Coronary artery (tissue), 2 donors: ENCODE measurements around the gene PUM2.

ENCODE experiments used
- DNase-seq: peaks from one replicate; pipeline ENCODE4 v3.0.0-alpha.2; 2017; ENCODE audit warnings: low spot score
- H3K27ac ChIP-seq, 2 donors: fragments of 200-600 bp; sonication (generic); one replicate each; pipeline ENCODE4 v1.5.1; 2016 to 2019
- H3K4me3 ChIP-seq: fragments of 200-600 bp; sonication (generic); 2 replicates; pipeline ENCODE4 v1.5.1; 2016; ENCODE audit warnings: mild to moderate bottlenecking, moderate library complexity
- TF ChIP-seq, protein P1 (sequence below): fragments of 200-600 bp; sonication (generic); IDR thresholded peaks from one replicate; pipeline ENCODE4 v1.5.1; 2019; ENCODE audit warnings: antibody characterized with exemption

Gene PUM2

DNA sequence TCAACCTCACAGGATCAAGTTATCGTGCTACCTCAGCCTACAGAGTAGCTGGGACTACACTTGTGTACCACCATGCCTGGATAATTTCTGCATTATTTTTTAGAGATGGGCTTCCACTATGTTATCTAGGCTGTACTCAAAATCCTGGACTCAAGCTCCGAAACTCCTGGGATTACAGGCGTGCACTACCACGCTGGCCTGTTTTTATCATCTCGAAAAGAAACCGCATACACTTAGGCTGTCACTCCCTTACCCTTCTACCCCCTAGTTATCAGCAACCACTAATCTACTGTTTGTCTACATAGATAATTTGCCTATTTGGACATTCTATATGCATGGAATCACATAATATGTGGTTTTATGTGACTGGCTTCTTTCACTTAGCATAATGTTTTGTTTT lies 8.5 kb upstream of the PUM2 start:
- TF ChIP-seq, protein P1, sequence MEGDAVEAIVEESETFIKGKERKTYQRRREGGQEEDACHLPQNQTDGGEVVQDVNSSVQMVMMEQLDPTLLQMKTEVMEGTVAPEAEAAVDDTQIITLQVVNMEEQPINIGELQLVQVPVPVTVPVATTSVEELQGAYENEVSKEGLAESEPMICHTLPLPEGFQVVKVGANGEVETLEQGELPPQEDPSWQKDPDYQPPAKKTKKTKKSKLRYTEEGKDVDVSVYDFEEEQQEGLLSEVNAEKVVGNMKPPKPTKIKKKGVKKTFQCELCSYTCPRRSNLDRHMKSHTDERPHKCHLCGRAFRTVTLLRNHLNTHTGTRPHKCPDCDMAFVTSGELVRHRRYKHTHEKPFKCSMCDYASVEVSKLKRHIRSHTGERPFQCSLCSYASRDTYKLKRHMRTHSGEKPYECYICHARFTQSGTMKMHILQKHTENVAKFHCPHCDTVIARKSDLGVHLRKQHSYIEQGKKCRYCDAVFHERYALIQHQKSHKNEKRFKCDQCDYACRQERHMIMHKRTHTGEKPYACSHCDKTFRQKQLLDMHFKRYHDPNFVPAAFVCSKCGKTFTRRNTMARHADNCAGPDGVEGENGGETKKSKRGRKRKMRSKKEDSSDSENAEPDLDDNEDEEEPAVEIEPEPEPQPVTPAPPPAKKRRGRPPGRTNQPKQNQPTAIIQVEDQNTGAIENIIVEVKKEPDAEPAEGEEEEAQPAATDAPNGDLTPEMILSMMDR: no peak
- Histone ChIP-seq H3K27ac (no peak overlapping the region), H3K4me3 (no peak overlapping the region)
- no peak for DNase-seq

DNA sequence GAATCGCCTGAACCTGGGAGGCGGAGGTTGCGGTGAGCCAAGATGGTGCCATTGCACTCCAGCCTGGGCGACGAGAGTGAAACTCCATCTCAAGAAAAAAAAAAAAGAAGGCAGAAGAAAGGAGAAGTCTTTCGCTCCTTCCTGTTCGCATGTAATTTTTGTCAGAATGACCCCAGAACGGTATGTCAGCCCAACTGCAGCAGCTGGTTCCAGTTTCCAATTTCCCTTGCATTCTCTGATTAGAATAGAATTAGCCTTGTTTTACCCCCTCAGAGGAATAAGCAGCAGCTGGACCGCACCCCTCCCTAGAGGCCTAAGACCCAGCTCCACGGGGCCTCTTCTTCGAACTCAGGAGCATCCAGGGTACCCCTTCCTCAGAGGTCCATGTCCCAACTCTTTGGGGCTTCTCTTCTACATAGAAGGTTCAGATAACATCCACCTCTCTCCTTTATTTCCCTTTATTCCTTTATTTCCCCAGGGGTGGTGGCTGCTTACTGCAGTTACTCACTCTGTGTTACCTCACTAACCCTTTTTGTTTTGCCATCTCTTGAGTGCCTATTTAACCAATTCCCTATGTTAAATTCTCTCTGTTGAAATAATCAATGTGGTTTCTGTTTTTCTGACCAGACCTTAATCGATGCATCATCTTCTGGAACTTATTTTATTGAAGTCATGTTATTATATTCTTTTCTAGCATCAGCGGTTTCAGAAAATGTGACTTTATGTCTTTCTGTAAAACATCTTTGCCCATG lies 7.2 kb upstream of the PUM2 start:
- Histone ChIP-seq H3K4me3 (no peak overlapping the region), H3K27ac (no peak overlapping the region)
- TF ChIP-seq, protein P1: no peak
- DNase-seq: no peak

DNA sequence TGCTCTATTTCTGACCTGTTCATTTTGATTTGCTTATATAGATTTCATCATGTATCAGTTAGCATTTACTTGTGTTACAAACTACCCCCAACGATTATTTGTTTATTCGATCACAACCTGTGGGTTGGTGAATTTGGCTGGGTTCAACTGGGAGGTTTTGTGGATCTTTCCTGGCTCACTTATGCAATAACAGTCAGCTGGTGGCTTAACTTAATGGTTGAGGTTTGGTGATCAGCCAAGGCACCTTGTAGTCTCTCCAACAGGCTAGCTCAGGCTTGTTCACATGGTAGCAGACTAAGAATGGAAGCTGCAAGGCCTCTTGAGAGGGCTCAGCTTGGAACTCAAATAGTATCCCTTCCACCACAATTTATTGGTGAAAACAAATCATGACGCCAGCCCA lies 5.4 kb upstream of the PUM2 start:
- DNase-seq: no peak

DNA sequence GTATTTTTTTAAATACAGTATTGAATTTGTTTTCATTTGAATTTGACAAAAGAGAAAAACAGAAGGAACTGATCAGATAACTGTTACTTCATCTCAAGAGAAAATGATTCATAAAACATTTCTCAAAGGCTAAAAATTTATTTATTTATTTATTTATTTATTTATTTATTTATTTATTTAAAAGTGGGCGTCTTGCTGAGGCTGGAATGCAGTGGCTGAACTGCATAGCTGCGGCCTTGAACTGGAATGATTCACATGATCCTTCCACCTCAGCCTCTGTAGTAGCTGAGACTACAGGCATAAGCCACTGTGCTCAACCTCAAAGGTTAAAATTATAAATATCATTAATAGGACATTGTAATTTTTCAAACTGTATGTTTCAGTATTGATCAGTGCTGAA lies 4.5 kb upstream of the PUM2 start:
- no peak for DNase-seq
- no peak overlapping the region for H3K27ac ChIP-seq
- no peak overlapping the region for H3K4me3 ChIP-seq
- TF ChIP-seq, protein P1: no peak

More for the DNA sequence above, 5.4 kb upstream of the PUM2 start:
- TF ChIP-seq, protein P1: no peak
- Histone ChIP-seq H3K4me3 (no peak overlapping the region), H3K27ac (no peak overlapping the region)

DNA sequence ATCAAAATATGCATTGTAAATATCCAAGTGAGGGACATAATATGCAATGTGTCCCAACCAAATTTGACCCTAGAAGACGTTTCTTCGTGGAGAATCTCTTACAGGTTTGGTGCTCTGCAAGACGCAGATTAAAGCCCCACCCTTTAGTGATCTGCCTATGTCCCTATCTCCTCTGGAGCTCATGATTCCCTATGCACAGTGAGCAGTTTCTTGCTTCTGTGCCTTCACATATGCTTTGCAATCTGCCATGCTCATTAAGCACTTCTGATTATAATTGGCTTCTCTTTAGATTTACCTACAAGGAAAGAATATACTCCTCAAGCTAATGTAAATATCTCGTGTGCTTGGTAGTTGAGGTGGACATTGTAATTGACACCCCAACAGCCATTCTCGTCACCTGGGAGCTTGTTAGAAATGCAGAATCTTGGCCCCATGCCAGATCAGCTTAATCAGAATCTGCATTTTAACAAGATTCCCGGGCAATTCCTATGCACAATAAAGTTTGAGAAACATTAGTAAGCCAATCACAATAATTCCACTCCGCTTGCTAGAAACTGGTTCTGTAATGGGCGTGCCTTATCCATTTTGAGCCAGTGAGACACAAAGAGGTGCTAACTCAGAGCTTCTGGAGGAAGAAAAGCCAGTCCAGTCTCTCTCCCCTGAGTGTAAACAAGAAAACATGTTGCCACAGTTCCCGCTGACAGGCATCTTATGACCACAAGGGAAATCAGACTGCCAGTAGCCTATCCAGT lies 2.8 kb upstream of the PUM2 start:
- no peak overlapping the region for H3K4me3 ChIP-seq
- TF ChIP-seq, protein P1: no peak
- H3K27ac ChIP-seq: no peak overlapping the region
- no peak for DNase-seq

DNA sequence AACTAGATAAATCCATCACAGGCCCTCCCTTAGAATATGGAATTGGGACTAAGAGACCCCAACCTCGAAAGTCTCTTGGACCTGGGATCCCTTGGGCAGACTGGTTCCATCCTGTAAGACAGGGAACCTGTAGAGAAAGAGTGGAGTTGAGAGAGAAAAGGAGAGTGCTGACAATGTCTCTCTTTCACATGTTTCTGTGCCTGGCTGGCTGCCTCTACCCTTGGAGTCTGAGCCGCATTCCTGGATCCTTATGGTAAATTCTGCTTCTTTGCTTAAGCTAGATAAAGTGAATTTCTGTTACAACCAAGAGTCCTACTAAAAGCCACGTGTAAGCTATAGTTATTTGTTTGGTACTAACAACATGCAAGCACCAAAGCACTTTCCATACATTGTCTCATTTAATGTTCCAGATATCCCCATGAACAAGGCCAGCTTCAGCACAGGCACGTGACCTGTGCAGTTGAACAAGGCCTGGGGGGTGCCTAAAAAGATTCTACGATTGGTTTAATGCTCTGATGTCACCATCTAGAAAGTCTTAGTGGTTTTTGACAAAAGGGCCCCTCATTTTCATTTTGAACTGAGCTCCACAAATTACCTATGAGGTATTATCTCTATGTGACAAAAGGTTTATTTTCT lies 2.1 kb upstream of the PUM2 start:
- DNase-seq: no peak
- TF ChIP-seq, protein P1: no peak
- H3K4me3 ChIP-seq: no peak overlapping the region
- peak overlapping the region in 1 of 2 donors; percentile 96 for H3K27ac ChIP-seq
